HepG2 (cell line): Measurements from ENCODE around the gene LDB2. TPM values are rescaled to one million over a fixed set of nuclear protein-coding genes. Genes with fewer than 3 reads are reported as not detected.

ENCODE experiments used
- ATAC-seq: fragments of 200-7000 bp; cut with Tn5 transposase; 3 replicates; pipeline ENCODE4 v1.9.1; 2020; ENCODE audit warnings: mild to moderate bottlenecking, moderate library complexity
- BruUV-seq: library from RNA; stranded (reverse); fragments of 400-500 nt; replicated peaks from 2 replicates; lab custom pipeline; 2021; lab: Mats Ljungman, UMichigan
- CTCF ChIA-PET: fragments of 300-600 bp; formaldehyde crosslinking; extraction: SDS; loops from one replicate; lab custom pipeline; 2021; ENCODE audit warnings: low total read pairs, inconsistent platforms, low intra/inter-chr PET ratio; lab: Yijun Ruan, JAX
- POLR2A ChIA-PET: fragments of 350-600 bp; sonication (Branson Sonifier 250); formaldehyde crosslinking; loops from one replicate; lab custom pipeline; 2020; ENCODE audit warnings: antibody characterized with exemption, inconsistent platforms; lab: Yijun Ruan, JAX
- DNase-seq: peaks from one replicate; pipeline ENCODE4 v3.0.0-alpha.2; 2015; ENCODE audit warnings: low spot score
- FAIRE-seq: peaks from 3 replicates; lab custom pipeline; 2011; peaks lifted over from hg19 to GRCh38; lab: Jason Lieb, UNC
- H2AFZ ChIP-seq: one replicate; pipeline ENCODE4 v1.6.1; 2011; ENCODE audit warnings: low read length, inconsistent platforms
- H3K27ac ChIP-seq: fragments of 300-600 bp; 3 replicates; pipeline ENCODE4 v1.8.0; 2011; ENCODE audit warnings: mixed run types, mild to moderate bottlenecking, mixed read lengths, low read length, inconsistent platforms; ENCODE audit not compliant: insufficient read depth; ENCODE audit errors: extremely low read length
- H3K27me3 ChIP-seq, 2 experiments: fragments of 200-600 bp in 1 of 2; 2 replicates in 1 of 2; 3 replicates in 1 of 2; pipeline versions ENCODE4 v1.6.0 to v1.8.0; 2011; ENCODE audit warnings: low read length in 2 of 2, mild to moderate bottlenecking in 2 of 2, moderate library complexity in 2 of 2, inconsistent platforms in 1 of 2; ENCODE audit not compliant: insufficient read depth in 2 of 2, control insufficient read depth in 1 of 2
- H3K36me3 ChIP-seq, 2 experiments: fragments of 200-600 bp in 1 of 2; replicated peaks in 1 of 2; 2 replicates in 1 of 2; 3 replicates in 1 of 2; pipeline versions ENCODE4 v1.5.1 to v1.8.0; 2011; ENCODE audit warnings: low read length in 2 of 2, inconsistent platforms in 1 of 2; ENCODE audit not compliant: insufficient read depth in 2 of 2, control insufficient read depth in 1 of 2
- H3K4me1 ChIP-seq: 2 replicates; pipeline ENCODE4 v1.5.1; 2012; ENCODE audit warnings: low read length, inconsistent platforms; ENCODE audit not compliant: insufficient read depth
- H3K4me2 ChIP-seq: 2 replicates; pipeline ENCODE4 v1.6.0; 2011; ENCODE audit warnings: low read depth, low read length, inconsistent platforms
- H3K4me3 ChIP-seq, 3 experiments: fragments of 200-600 bp in 1 of 3; sonication (generic), shearing (Covaris generic) in 1 of 3; replicated peaks in 1 of 3; 2 replicates each; pipeline ENCODE4 v1.5.1; 2011 to 2016; ENCODE audit warnings: low read length in 3 of 3, inconsistent platforms in 2 of 3, low read depth in 2 of 3, mild to moderate bottlenecking in 2 of 3, control low read depth in 1 of 3, mixed read lengths in 1 of 3; ENCODE audit not compliant: insufficient read depth in 1 of 3
- H3K79me2 ChIP-seq: one replicate; pipeline ENCODE4 v1.6.1; 2011; ENCODE audit warnings: low read length, inconsistent platforms; ENCODE audit not compliant: insufficient read depth
- H3K9ac ChIP-seq: 2 replicates; pipeline ENCODE4 v1.6.0; 2011; ENCODE audit warnings: mild to moderate bottlenecking, low read depth, low read length, inconsistent platforms; ENCODE audit not compliant: insufficient read depth
- H3K9me3 ChIP-seq: 2 replicates; pipeline ENCODE4 v1.5.1; 2012; ENCODE audit warnings: mild to moderate bottlenecking, low read length
- H4K20me1 ChIP-seq: 2 replicates; pipeline ENCODE4 v1.6.0; 2011; ENCODE audit warnings: inconsistent platforms, mild to moderate bottlenecking, low read length, moderate library complexity; ENCODE audit not compliant: insufficient read depth
- EP300 ChIP-seq, 3 experiments: sonication (generic) in 1 of 3; formaldehyde crosslinking in 1 of 3; IDR thresholded peaks; 2 replicates each; pipeline versions ENCODE4 v1.5.1 to v1.6.1; 2011 to 2020; ENCODE audit warnings: low read depth in 2 of 3, low read length in 2 of 3, borderline replicate concordance in 1 of 3, improper control_type of control experiment in 1 of 3, mild to moderate bottlenecking in 1 of 3, missing genetic modification reagents in 1 of 3, moderate library complexity in 1 of 3
- HMG20A ChIP-seq: IDR thresholded peaks from 2 replicates; pipeline ENCODE4 v1.6.1; 2016; ENCODE audit warnings: borderline replicate concordance
- HOXA5 ChIP-seq: sonication (generic); formaldehyde crosslinking; IDR thresholded peaks from 2 replicates; pipeline ENCODE4 v1.4.0; 2020; ENCODE audit warnings: missing genetic modification reagents
- IKZF4 ChIP-seq: sonication (generic); formaldehyde crosslinking; IDR thresholded peaks from 2 replicates; pipeline ENCODE4 v1.5.1; 2020; ENCODE audit warnings: borderline replicate concordance, mild to moderate bottlenecking, low read depth, missing genetic modification reagents; ENCODE audit errors: not compliant biosample characterization
- MAZ ChIP-seq, 2 experiments: sonication (generic) in 1 of 2; formaldehyde crosslinking in 1 of 2; IDR thresholded peaks; 2 replicates each; pipeline versions ENCODE4 v1.5.0 to v1.6.1; 2012 to 2020; ENCODE audit warnings: low read depth in 2 of 2, mild to moderate bottlenecking in 2 of 2, borderline replicate concordance in 1 of 2, improper control_type of control experiment in 1 of 2, low read length in 1 of 2, missing genetic modification reagents in 1 of 2, moderate library complexity in 1 of 2
- MED13 ChIP-seq: sonication (generic); formaldehyde crosslinking; IDR thresholded peaks from 2 replicates; pipeline ENCODE4 v1.5.0; 2020; ENCODE audit warnings: missing genetic modification reagents
- SETDB1 ChIP-seq: sonication (generic); formaldehyde crosslinking; IDR thresholded peaks from 2 replicates; pipeline ENCODE4 v1.5.1; 2020; ENCODE audit warnings: missing genetic modification reagents, mild to moderate bottlenecking, borderline replicate concordance
- STAT5B ChIP-seq: sonication (generic); formaldehyde crosslinking; IDR thresholded peaks from 2 replicates; pipeline ENCODE4 v1.4.0; 2020; ENCODE audit warnings: missing genetic modification reagents
- YEATS4 ChIP-seq: sonication (generic); formaldehyde crosslinking; IDR thresholded peaks from 2 replicates; pipeline ENCODE4 v1.4.0; 2020; ENCODE audit warnings: missing genetic modification reagents, borderline replicate concordance
- ZFP41 ChIP-seq: sonication (generic); formaldehyde crosslinking; IDR thresholded peaks from 2 replicates; pipeline ENCODE4 v1.4.0; 2020; ENCODE audit warnings: mild to moderate bottlenecking, missing genetic modification reagents, borderline replicate concordance
- ZNF143 ChIP-seq: sonication (generic); formaldehyde crosslinking; IDR thresholded peaks from 2 replicates; pipeline ENCODE4 v1.4.0; 2020; ENCODE audit warnings: missing genetic modification reagents
- ZNF703 ChIP-seq: sonication (generic); formaldehyde crosslinking; IDR thresholded peaks from 2 replicates; pipeline ENCODE4 v1.5.1; 2020; ENCODE audit warnings: missing genetic modification reagents, mild to moderate bottlenecking, moderate library complexity, borderline replicate concordance
- in situ Hi-C: cut with HindIII; loops from 2 replicates; pipeline ENCODE4 v1.10.0; 2017; ENCODE audit warnings: low pct_unique_long_range_greater_than_20kb; ENCODE audit not compliant: extremely low pct_ligation_motif_present
- intact Hi-C: fragments of 100-400 bp; cut with micrococcal nuclease; formaldehyde crosslinking; loops from one replicate; pipeline ENCODE4 v1.10.0; 2022; ENCODE audit not compliant: unreplicated experiment
- polyA plus RNA-seq, 8 experiments: library from polyadenylated mRNA; depleted of rRNA in 3 of 8; stranded (reverse) in 7 of 8; unstranded in 1 of 8; fragments of >200 nt; fragmentation: Illumina TruSeq in 4 of 8; extraction: Trizol in 4 of 8; gene quantifications; 2 replicates each; pipeline versions ENCODE4 v1.2.1 to v1.2.3, GENCODE V29; 2011 to 2016; ENCODE audit warnings: low read depth in 4 of 8, missing spikeins in 1 of 8, mixed read lengths in 1 of 8; ENCODE audit not compliant: insufficient read depth in 1 of 8
- total RNA-seq, 5 experiments: library from RNA; depleted of rRNA; stranded (reverse); fragments of >200 nt; fragmentation: Illumina TruSeq; extraction: Trizol; gene quantifications; 2 replicates each; pipeline ENCODE4 v1.2.3, GENCODE V29; 2016; ENCODE audit warnings: low read depth in 1 of 5
- TF ChIP-seq, protein P1 (sequence below): IDR thresholded peaks from 2 replicates; pipeline ENCODE4 v1.6.1; 2016; ENCODE audit warnings: mild to moderate bottlenecking, missing biosample characterization, missing genetic modification reagents
- TF ChIP-seq, protein P2 (sequence below): IDR thresholded peaks from 2 replicates; pipeline ENCODE4 v1.6.1; 2016; ENCODE audit warnings: control low read depth
- TF ChIP-seq, protein P3 (sequence below): sonication (generic); formaldehyde crosslinking; IDR thresholded peaks from 2 replicates; pipeline ENCODE4 v1.8.0; 2022; ENCODE audit warnings: low read depth, missing genetic modification reagents
- TF ChIP-seq, protein P4 (sequence below): IDR thresholded peaks from 2 replicates; pipeline ENCODE4 v1.6.1; 2012; ENCODE audit warnings: low read depth, low read length, improper control_type of control experiment

The LDB2 gene
- total and polyA plus RNA-seq, 2 of the 13 experiments (the other 11 are each of a cell fraction or from before 2014, with no cell fraction given): not detected

DNA sequence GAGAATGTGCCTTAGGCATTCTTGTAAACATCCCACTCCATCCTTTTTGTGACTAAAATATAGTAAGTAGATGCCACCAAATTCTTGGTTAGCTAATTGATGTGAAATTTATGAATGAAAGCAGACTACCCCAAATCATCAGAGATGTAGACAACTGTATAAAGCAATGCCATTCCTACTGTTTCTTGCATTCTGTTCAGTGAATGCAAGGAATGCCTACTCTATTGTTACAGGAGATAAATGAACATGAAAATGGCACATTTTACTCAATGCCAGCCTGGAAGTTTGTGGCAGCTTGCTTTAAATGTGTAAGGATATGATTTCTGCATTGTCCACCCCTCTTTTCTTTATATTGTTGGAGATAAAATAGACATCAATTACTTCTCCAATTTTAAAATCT, 317.9 kb downstream of the LDB2 start:
- Histone ChIP-seq H3K9me3 (no peaks in the 10 kb centered on the region), H2AFZ (no peak overlapping the region), H3K27ac (no peak overlapping the region), H3K36me3 (no peaks in the 10 kb centered on the region), H3K9ac (no peak overlapping the region), H3K4me2 (no peak overlapping the region), H3K4me3 (no peak overlapping the region), H3K4me1 (no peaks in the 10 kb centered on the region), H4K20me1 (no peaks in the 10 kb centered on the region), H3K27me3 (no peaks in the 10 kb centered on the region), H3K79me2 (no peaks in the 10 kb centered on the region)
- TF ChIP-seq IKZF4 (CRISPR knock-in tag): no peak
- no peak for TF ChIP-seq EP300 (IDR thresholded peaks at IDR 0.05; ENCODE audit: low read depth in 2 of 2, low read length in 2 of 2)
- TF ChIP-seq EP300 (CRISPR knock-in tag; IDR thresholded peaks at IDR 0.05; ENCODE audit: borderline replicate concordance): no peak
- no peak for TF ChIP-seq STAT5B (CRISPR knock-in tag)
- no peak for TF ChIP-seq ZNF703
- TF ChIP-seq HMG20A: no peak
- TF ChIP-seq HOXA5 (CRISPR knock-in tag): no peak
- TF ChIP-seq ZNF143 (CRISPR knock-in tag): no peak
- no peak for TF ChIP-seq ZFP41 (CRISPR knock-in tag)
- TF ChIP-seq, protein P1, sequence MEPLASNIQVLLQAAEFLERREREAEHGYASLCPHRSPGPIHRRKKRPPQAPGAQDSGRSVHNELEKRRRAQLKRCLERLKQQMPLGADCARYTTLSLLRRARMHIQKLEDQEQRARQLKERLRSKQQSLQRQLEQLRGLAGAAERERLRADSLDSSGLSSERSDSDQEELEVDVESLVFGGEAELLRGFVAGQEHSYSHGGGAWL (CRISPR knock-in tag): no peak
- TF ChIP-seq SETDB1 (CRISPR knock-in tag): no peak
- TF ChIP-seq MAZ (IDR thresholded peaks at IDR 0.05; ENCODE audit: borderline replicate concordance, low read depth, low read length): no peak
- no peak for TF ChIP-seq MAZ (CRISPR knock-in tag; IDR thresholded peaks at IDR 0.05; ENCODE audit: low read depth)
- TF ChIP-seq MED13 (CRISPR knock-in tag): no peak
- TF ChIP-seq, protein P2, sequence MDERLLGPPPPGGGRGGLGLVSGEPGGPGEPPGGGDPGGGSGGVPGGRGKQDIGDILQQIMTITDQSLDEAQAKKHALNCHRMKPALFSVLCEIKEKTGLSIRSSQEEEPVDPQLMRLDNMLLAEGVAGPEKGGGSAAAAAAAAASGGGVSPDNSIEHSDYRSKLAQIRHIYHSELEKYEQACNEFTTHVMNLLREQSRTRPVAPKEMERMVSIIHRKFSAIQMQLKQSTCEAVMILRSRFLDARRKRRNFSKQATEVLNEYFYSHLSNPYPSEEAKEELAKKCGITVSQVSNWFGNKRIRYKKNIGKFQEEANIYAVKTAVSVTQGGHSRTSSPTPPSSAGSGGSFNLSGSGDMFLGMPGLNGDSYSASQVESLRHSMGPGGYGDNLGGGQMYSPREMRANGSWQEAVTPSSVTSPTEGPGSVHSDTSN (CRISPR knock-in tag): no peak
- no peak for TF ChIP-seq YEATS4 (CRISPR knock-in tag)
- TF ChIP-seq, protein P3, sequence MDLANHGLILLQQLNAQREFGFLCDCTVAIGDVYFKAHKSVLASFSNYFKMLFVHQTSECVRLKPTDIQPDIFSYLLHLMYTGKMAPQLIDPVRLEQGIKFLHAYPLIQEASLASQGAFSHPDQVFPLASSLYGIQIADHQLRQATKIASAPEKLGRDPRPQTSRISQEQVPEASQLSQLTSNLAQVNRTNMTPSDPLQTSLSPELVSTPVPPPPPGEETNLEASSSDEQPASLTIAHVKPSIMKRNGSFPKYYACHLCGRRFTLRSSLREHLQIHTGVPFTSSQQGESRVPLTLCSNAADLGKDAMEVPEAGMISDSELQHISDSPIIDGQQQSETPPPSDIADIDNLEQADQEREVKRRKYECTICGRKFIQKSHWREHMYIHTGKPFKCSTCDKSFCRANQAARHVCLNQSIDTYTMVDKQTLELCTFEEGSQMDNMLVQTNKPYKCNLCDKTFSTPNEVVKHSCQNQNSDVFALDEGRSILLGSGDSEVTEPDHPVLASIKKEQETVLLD: no peak
- TF ChIP-seq, protein P4, sequence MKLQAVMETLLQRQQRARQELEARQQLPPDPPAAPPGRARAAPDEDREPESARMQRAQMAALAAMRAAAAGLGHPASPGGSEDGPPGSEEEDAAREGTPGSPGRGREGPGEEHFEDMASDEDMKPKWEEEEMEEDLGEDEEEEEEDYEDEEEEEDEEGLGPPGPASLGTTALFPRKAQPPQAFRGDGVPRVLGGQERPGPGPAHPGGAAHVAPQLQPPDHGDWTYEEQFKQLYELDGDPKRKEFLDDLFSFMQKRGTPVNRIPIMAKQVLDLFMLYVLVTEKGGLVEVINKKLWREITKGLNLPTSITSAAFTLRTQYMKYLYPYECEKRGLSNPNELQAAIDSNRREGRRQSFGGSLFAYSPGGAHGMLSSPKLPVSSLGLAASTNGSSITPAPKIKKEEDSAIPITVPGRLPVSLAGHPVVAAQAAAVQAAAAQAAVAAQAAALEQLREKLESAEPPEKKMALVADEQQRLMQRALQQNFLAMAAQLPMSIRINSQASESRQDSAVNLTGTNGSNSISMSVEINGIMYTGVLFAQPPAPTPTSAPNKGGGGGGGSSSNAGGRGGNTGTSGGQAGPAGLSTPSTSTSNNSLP: no peak
- intact Hi-C loops (no loop called here), in situ Hi-C loops (no loop called here)
- no TSS peak for BruUV-seq
- no peak for DNase-seq
- no peak for ATAC-seq
- ChIA-PET CTCF (no interaction called here), POLR2A (no interaction called here)
- no peak for FAIRE-seq
